ENCODE data around the gene DBNL.

DBNL gene

GRCh38 chr7:44098092-44099068, 53.9 kb downstream of the DBNL start:
- no peak for DNase-seq (ENCODE audit: low read depth in 3 of 3)

GRCh38 chr7:44099669-44100068, 55.2 kb downstream of the DBNL start:
- DNase-seq (ENCODE audit: low read depth in 3 of 3) = no peak

- no peak for DNase-seq (ENCODE audit: low read depth in 3 of 3)
Observed at GRCh38 chr7:44100458-44101302, 56.2 kb downstream of the DBNL start.

GRCh38 chr7:44101303-44101965, 56.9 kb downstream of the DBNL start:
- no peak for DNase-seq (ENCODE audit: low read depth in 3 of 3)

- no peak for DNase-seq (ENCODE audit: low read depth in 3 of 3)
Observed at GRCh38 chr7:44101966-44102845, 57.7 kb downstream of the DBNL start.

- no peak for DNase-seq (ENCODE audit: low read depth in 3 of 3)
Observed at GRCh38 chr7:44102846-44103565, 58.5 kb downstream of the DBNL start.

GRCh38 chr7:44103566-44103922, 59.0 kb downstream of the DBNL start:
- DNase-seq (ENCODE audit: low read depth in 3 of 3) = no peak

GRCh38 chr7:44103923-44104859, 59.7 kb downstream of the DBNL start, which contains the start of gene AEBP1:
TSS of gene AEBP1 (plus strand) at chr7:44104345. CDS start at chr7:44104666, 321 bp downstream.
- no peak for DNase-seq (ENCODE audit: low read depth in 3 of 3)

- no peak for DNase-seq (ENCODE audit: low read depth in 3 of 3)
Observed at GRCh38 chr7:44104860-44105771, 60.6 kb downstream of the DBNL start.

- DNase-seq (ENCODE audit: low read depth in 3 of 3) = no peak
Observed at GRCh38 chr7:44105832-44106231, 61.3 kb downstream of the DBNL start.

GRCh38 chr7:44106311-44107065, 62.0 kb downstream of the DBNL start:
- no peak for DNase-seq (ENCODE audit: low read depth in 3 of 3)

- DNase-seq (ENCODE audit: low read depth in 3 of 3) = no peak
Observed at GRCh38 chr7:44107116-44107960, 62.8 kb downstream of the DBNL start.

GRCh38 chr7:44107961-44108767, 63.7 kb downstream of the DBNL start:
- no peak for DNase-seq (ENCODE audit: low read depth in 3 of 3)

GRCh38 chr7:44108768-44109750, 64.6 kb downstream of the DBNL start:
- DNase-seq (ENCODE audit: low read depth in 3 of 3) = no peak
